ENCODE measurements around the gene TNFRSF8. TPM values are rescaled to one million over a fixed set of nuclear protein-coding genes. Genes with fewer than 3 reads are reported as not detected.

TNFRSF8 gene
- polyA plus RNA-seq, 1 of the 3 experiments (the other 2 are of a cell fraction) = 0.07 TPM

- TF ChIP-seq SMC3 (IDR thresholded peaks at IDR 0.05; ENCODE audit: low read depth, low read length) = no peak
- no peak for TF ChIP-seq YY1 (IDR thresholded peaks at IDR 0.05; ENCODE audit: low read depth)
- TF ChIP-seq GABPA (IDR thresholded peaks at IDR 0.05; ENCODE audit: low read depth) = no peak
- no peak for TF ChIP-seq CTCF (IDR thresholded peaks at IDR 0.05)
- TF ChIP-seq MXI1 (IDR thresholded peaks at IDR 0.05; ENCODE audit: low read depth, low read length) = no peak
- no peak for TF ChIP-seq USF2 (IDR thresholded peaks at IDR 0.05; ENCODE audit: borderline replicate concordance, low read depth, low read length)
These were observed 110.0 kb downstream of the TNFRSF8 start (continued) for GRCh38 chr1:12173041-12173509.

- peaks cover 6 to 7% of the 10 kb centered on the region in 2 experiments; a peak in 2 of 4 replicates for H3K4me1 ChIP-seq (ENCODE audit: control insufficient read depth in 1 of 2, insufficient read depth in 2 of 2, low read depth in 1 of 2, low read length in 1 of 2)
- H3K9me2 ChIP-seq = no peaks in the 10 kb centered on the region
- H3K79me2 ChIP-seq (ENCODE audit: insufficient read depth) = no peaks in the 10 kb centered on the region
- H4K20me1 ChIP-seq (ENCODE audit: insufficient read depth) = no peaks in the 10 kb centered on the region
- CTCF ChIA-PET = interaction anchor here (4.6 kb wide), 1 partner anchor 49 kb away, joined by 21 read pairs; no protein-coding TSS in a partner anchor
- H3K4me2 ChIP-seq = no peak overlapping the region
- H3K9ac ChIP-seq = no peak overlapping the region
- no peak overlapping the region for H3K4me3 ChIP-seq (ENCODE audit: low read depth in 2 of 2, low read length in 1 of 2)
- TF ChIP-seq GATA2 (CRISPR knock-in tag; IDR thresholded peaks at IDR 0.05) = no peak
- no peak for TF ChIP-seq ZBTB33 (IDR thresholded peaks at IDR 0.05; ENCODE audit: borderline replicate concordance, low read depth)
- TF ChIP-seq NRF1 (IDR thresholded peaks at IDR 0.05; ENCODE audit: low read depth, low read length) = no peak
- TF ChIP-seq RXRA (IDR thresholded peaks at IDR 0.05; ENCODE audit: borderline replicate concordance, low read depth) = no peak
- TF ChIP-seq EP300 (IDR thresholded peaks at IDR 0.05; ENCODE audit: borderline replicate concordance in 1 of 2, low read depth in 1 of 2, low read length in 1 of 2) = no peak
- TF ChIP-seq USF2 (IDR thresholded peaks at IDR 0.05; ENCODE audit: borderline replicate concordance, low read depth, low read length) = no peak
- no peak for TF ChIP-seq CTCF (IDR thresholded peaks at IDR 0.05)
- no peak for TF ChIP-seq FOXJ3 (CRISPR knock-in tag; IDR thresholded peaks at IDR 0.05)
- H2AFZ ChIP-seq (ENCODE audit: low read depth) = no peak overlapping the region
- no peak overlapping the region for H3K27ac ChIP-seq (ENCODE audit: low read depth in 2 of 2, low read length in 1 of 2)
- no peaks in the 10 kb centered on the region for H3F3A ChIP-seq (replicated peaks; ENCODE audit: insufficient read depth)
- 73% methylated on average over 9 of the region's 11 CpGs for WGBS (ENCODE audit: low lambda C conversion rate)
- H3K9me3 ChIP-seq = no peaks in the 10 kb centered on the region
- POLR2A ChIA-PET = no interaction called here
- no peaks in the 10 kb centered on the region for H3K36me3 ChIP-seq (replicated peaks in 1 of 2; ENCODE audit: control insufficient read depth in 1 of 2, insufficient read depth in 2 of 2, low read length in 1 of 2)
- 0 out of 2 replicates have a peak, but pooled peaks cover 4% of the 10 kb centered on the region for H3K27me3 ChIP-seq (ENCODE audit: insufficient read depth)
- DNase-seq = no peak
These were observed 110.6 kb downstream of the TNFRSF8 start for GRCh38 chr1:12173631-12174121.
